Endothelial cell of umbilical vein (primary cell): ENCODE data around the gene TTLL11. TPM values are rescaled to one million over a fixed set of nuclear protein-coding genes. Genes with fewer than 3 reads are reported as not detected.

Experiments used
- BruUV-seq: library from RNA; stranded (reverse); fragments of 400-500 nt; replicated peaks from 2 replicates; lab custom pipeline; 2021; lab: Mats Ljungman, UMichigan
- CTCF ChIA-PET: fragments of 300-600, 350-600 bp; sonication (Branson Sonifier 250); formaldehyde crosslinking; loops from one replicate; lab custom pipeline; 2021; ENCODE audit warnings: antibody characterized with exemption, inconsistent platforms; lab: Charles Lee
- POLR2A ChIA-PET: fragments of 300-600, 350-600 bp; sonication (Branson Sonifier 250); formaldehyde crosslinking; loops from one replicate; lab custom pipeline; 2021; ENCODE audit warnings: antibody characterized with exemption, inconsistent platforms; lab: Charles Lee
- DNase-seq: peaks from one replicate; pipeline ENCODE4 v3.0.0-alpha.2; 2011; ENCODE audit warnings: low read depth, low spot score
- FAIRE-seq: peaks from 2 replicates; lab custom pipeline; 2011; peaks lifted over from hg19 to GRCh38; lab: Jason Lieb, UNC
- H2AFZ ChIP-seq: 2 replicates; pipeline ENCODE4 v1.6.0; 2012; ENCODE audit warnings: low read depth, low read length, control low read depth, inconsistent platforms
- H3K27ac ChIP-seq: 2 replicates; pipeline ENCODE4 v1.5.1; 2011; ENCODE audit warnings: low read depth, mild to moderate bottlenecking, control low read depth, low read length, moderate library complexity; ENCODE audit not compliant: insufficient read depth
- H3K27me3 ChIP-seq, 2 experiments: 2 replicates each; pipeline versions ENCODE4 v1.6.0 to v1.6.1; 2011; ENCODE audit warnings: low read length in 2 of 2, mixed read lengths in 1 of 2; ENCODE audit not compliant: control insufficient read depth in 2 of 2, insufficient read depth in 2 of 2
- H3K36me3 ChIP-seq, 2 experiments: 2 replicates in 1 of 2; 3 replicates in 1 of 2; pipeline ENCODE4 v1.5.1; 2011; ENCODE audit warnings: low read length in 2 of 2, mild to moderate bottlenecking in 1 of 2, moderate library complexity in 1 of 2; ENCODE audit not compliant: control insufficient read depth in 2 of 2, insufficient read depth in 2 of 2; ENCODE audit errors: extremely low read depth in 1 of 2
- H3K4me1 ChIP-seq: 3 replicates; pipeline ENCODE4 v1.5.1; 2011; ENCODE audit warnings: mild to moderate bottlenecking, low read length; ENCODE audit not compliant: control insufficient read depth, insufficient read depth; ENCODE audit errors: extremely low read depth
- H3K4me2 ChIP-seq: 2 replicates; pipeline ENCODE4 v1.6.1; 2011; ENCODE audit warnings: low read length, control low read depth, mixed read lengths; ENCODE audit not compliant: insufficient read depth
- H3K4me3 ChIP-seq, 3 experiments: fragments of 200-600 bp in 1 of 3; sonication (generic), shearing (Covaris generic) in 1 of 3; replicated peaks in 1 of 3; 2 replicates each; pipeline ENCODE4 v1.5.1; 2011 to 2016; ENCODE audit warnings: control low read depth in 3 of 3, low read length in 3 of 3, mild to moderate bottlenecking in 2 of 3, inconsistent platforms in 1 of 3, low read depth in 1 of 3, moderate library complexity in 1 of 3; ENCODE audit not compliant: insufficient read depth in 1 of 3
- H3K79me2 ChIP-seq: 2 replicates; pipeline ENCODE4 v1.6.0; 2012; ENCODE audit warnings: low read length, inconsistent platforms; ENCODE audit not compliant: control insufficient read depth, insufficient read depth
- H3K9ac ChIP-seq: replicated peaks from 2 replicates; pipeline ENCODE3; 2011; ENCODE audit warnings: low read length, control low read depth; ENCODE audit not compliant: insufficient read depth; ENCODE audit errors: extremely low read depth
- H3K9me1 ChIP-seq: replicated peaks from 3 replicates; pipeline ENCODE4 v1.6.0; 2011; ENCODE audit warnings: mild to moderate bottlenecking, low read length; ENCODE audit not compliant: control insufficient read depth, insufficient read depth; ENCODE audit errors: extremely low read depth
- H3K9me3 ChIP-seq: replicated peaks from 2 replicates; pipeline ENCODE4 v1.5.1; 2012; ENCODE audit warnings: low read length, inconsistent platforms; ENCODE audit not compliant: control insufficient read depth, insufficient read depth
- H4K20me1 ChIP-seq: replicated peaks from 2 replicates; pipeline ENCODE3; 2011; ENCODE audit warnings: mild to moderate bottlenecking, low read length; ENCODE audit not compliant: control insufficient read depth, insufficient read depth; ENCODE audit errors: extremely low read depth
- EZH2 ChIP-seq: IDR thresholded peaks from 2 replicates; pipeline ENCODE4 v1.6.1; 2012; ENCODE audit warnings: borderline replicate concordance, low read depth, mild to moderate bottlenecking, moderate library complexity, low read length, inconsistent platforms; ENCODE audit not compliant: severe bottlenecking
- FOS ChIP-seq: IDR thresholded peaks from 2 replicates; pipeline ENCODE4 v1.6.1; 2011; ENCODE audit warnings: mild to moderate bottlenecking, low read length, moderate library complexity, borderline replicate concordance; ENCODE audit not compliant: insufficient read depth
- GATA2 ChIP-seq: IDR thresholded peaks from 2 replicates; pipeline ENCODE4 v1.7.0; 2011; ENCODE audit warnings: low read depth, mild to moderate bottlenecking, moderate library complexity, mixed read lengths, low read length; ENCODE audit not compliant: insufficient read length, insufficient read depth
- JUN ChIP-seq: IDR thresholded peaks from 2 replicates; pipeline ENCODE4 v1.6.1; 2011; ENCODE audit warnings: borderline replicate concordance, low read depth; ENCODE audit not compliant: insufficient read length, insufficient read depth
- MYC ChIP-seq: IDR thresholded peaks from one replicate; pipeline ENCODE4 v1.6.1; 2011; ENCODE audit warnings: mild to moderate bottlenecking, low read depth, low read length
- POLR2A ChIP-seq: IDR thresholded peaks from 2 replicates; pipeline ENCODE4 v1.6.1; 2012; ENCODE audit warnings: low read depth, mild to moderate bottlenecking, control low read depth, low read length
- POLR2AphosphoS5 ChIP-seq: IDR thresholded peaks from 2 replicates; pipeline ENCODE4 v1.6.1; 2012; ENCODE audit warnings: low read depth, mild to moderate bottlenecking, control low read depth, low read length, moderate library complexity; ENCODE audit not compliant: insufficient read depth
- dilution Hi-C: fragments of 300-500 bp; cut with MboI; formaldehyde crosslinking; loops from one replicate; pipeline ENCODE4 v1.15.0; 2019; ENCODE audit warnings: low sequenced_read_pairs; ENCODE audit not compliant: extremely low pct_ligation_motif_present
- intact Hi-C: fragments of 100-400 bp; cut with micrococcal nuclease; formaldehyde crosslinking; loops from one replicate; pipeline ENCODE4 v1.10.0; 2022
- polyA plus RNA-seq, 4 experiments: library from polyadenylated mRNA; depleted of rRNA in 3 of 4; stranded (reverse) in 3 of 4; unstranded in 1 of 4; fragments of >200 nt; gene quantifications; 2 replicates each; pipeline versions ENCODE4 v1.2.1 to v1.2.3, GENCODE V29; 2011 to 2012; ENCODE audit warnings: missing spikeins in 1 of 4
- total RNA-seq: library from RNA; stranded (reverse); gene quantifications from 2 replicates; pipeline ENCODE4 v1.2.3, GENCODE V29; 2021
- TF ChIP-seq, protein P1 (sequence below), 2 donors: IDR thresholded peaks; 1 replicate in 1 of 2; 2 replicates in 1 of 2; pipeline ENCODE4 v1.5.1; 2011; ENCODE audit warnings: low read length in 2 of 2, mild to moderate bottlenecking in 2 of 2, moderate library complexity in 2 of 2, control low read depth in 1 of 2, inconsistent platforms in 1 of 2, low read depth in 1 of 2; ENCODE audit not compliant: insufficient read depth in 1 of 2; ENCODE audit errors: extremely low read depth in 1 of 2
- TF ChIP-seq, protein P2 (sequence below): IDR thresholded peaks from 2 replicates; pipeline ENCODE4 v1.6.1; 2011; ENCODE audit not compliant: insufficient read depth, insufficient read length

TTLL11 gene
- total and polyA plus RNA-seq, 2 donors (not counting 3 experiments of a cell fraction or from before 2014, with no cell fraction given): 4.9 to 5.1 TPM

GRCh38 chr9:122031157-122031556 is 62.0 kb downstream of the TTLL11 start:
- H3K4me3 ChIP-seq: no peak overlapping the region
- no peak overlapping the region for H2AFZ ChIP-seq
- no TSS peak for BruUV-seq
- no peak overlapping the region for H3K27ac ChIP-seq
- FAIRE-seq: no peak
- H3K4me2 ChIP-seq: no peak overlapping the region
- no peaks in the 10 kb centered on the region for H3K27me3 ChIP-seq
- dilution Hi-C loops (no loop called here), intact Hi-C loops (no loop called here)
- no peaks in the 10 kb centered on the region for H3K9me3 ChIP-seq
- DNase-seq: no peak
- H3K79me2 ChIP-seq: no peaks in the 10 kb centered on the region
- ChIA-PET POLR2A (no interaction called here), CTCF (interaction anchor here (1.0 kb wide), 1 partner anchor 13 kb away, joined by 5 read pairs; no protein-coding TSS in a partner anchor)
- no peaks in the 10 kb centered on the region for H3K36me3 ChIP-seq
- H3K9ac ChIP-seq: no peak overlapping the region
- TF ChIP-seq EZH2: no peak
- no peak for TF ChIP-seq FOS
- TF ChIP-seq MYC: no peak
- TF ChIP-seq JUN: no peak
- TF ChIP-seq, protein P1, sequence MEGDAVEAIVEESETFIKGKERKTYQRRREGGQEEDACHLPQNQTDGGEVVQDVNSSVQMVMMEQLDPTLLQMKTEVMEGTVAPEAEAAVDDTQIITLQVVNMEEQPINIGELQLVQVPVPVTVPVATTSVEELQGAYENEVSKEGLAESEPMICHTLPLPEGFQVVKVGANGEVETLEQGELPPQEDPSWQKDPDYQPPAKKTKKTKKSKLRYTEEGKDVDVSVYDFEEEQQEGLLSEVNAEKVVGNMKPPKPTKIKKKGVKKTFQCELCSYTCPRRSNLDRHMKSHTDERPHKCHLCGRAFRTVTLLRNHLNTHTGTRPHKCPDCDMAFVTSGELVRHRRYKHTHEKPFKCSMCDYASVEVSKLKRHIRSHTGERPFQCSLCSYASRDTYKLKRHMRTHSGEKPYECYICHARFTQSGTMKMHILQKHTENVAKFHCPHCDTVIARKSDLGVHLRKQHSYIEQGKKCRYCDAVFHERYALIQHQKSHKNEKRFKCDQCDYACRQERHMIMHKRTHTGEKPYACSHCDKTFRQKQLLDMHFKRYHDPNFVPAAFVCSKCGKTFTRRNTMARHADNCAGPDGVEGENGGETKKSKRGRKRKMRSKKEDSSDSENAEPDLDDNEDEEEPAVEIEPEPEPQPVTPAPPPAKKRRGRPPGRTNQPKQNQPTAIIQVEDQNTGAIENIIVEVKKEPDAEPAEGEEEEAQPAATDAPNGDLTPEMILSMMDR (IDR thresholded peaks at IDR 0.05; ENCODE audit: extremely low read depth in 1 of 2, insufficient read depth in 1 of 2, low read depth in 1 of 2, low read length in 2 of 2): no peak
- no peak for TF ChIP-seq POLR2A
- no peak for TF ChIP-seq GATA2
- TF ChIP-seq POLR2AphosphoS5: no peak
- TF ChIP-seq, protein P2, sequence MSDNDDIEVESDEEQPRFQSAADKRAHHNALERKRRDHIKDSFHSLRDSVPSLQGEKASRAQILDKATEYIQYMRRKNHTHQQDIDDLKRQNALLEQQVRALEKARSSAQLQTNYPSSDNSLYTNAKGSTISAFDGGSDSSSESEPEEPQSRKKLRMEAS: no peak
- no peaks in the 10 kb centered on the region for H3K9me1 ChIP-seq
- no peaks in the 10 kb centered on the region for H4K20me1 ChIP-seq
- H3K4me1 ChIP-seq: no peaks in the 10 kb centered on the region
